ENCODE measurements around the gene CST9.

GRCh38 chr20:23604306-23604705 is 1.4 kb downstream of the CST9 start:
- no peak for TF ChIP-seq CTCF (IDR thresholded peaks at IDR 0.05 in 4 of 5, conservative IDR thresholded peaks at IDR 0.05 in 1 of 5)
- no peak for TF ChIP-seq POLR2A (IDR thresholded peaks at IDR 0.05)

All from gastrocnemius medialis (tissue), 4 donors.